HG02840 (cell line): Measurements from ENCODE around the gene CHERP.
"Not testable (repeated sequence)": the region's sequence is repeated elsewhere in the genome, so short reads cannot be mapped to it uniquely, and the experiment has no call there.

ENCODE experiments used
- ATAC-seq: cut with Tn5 transposase; IDR thresholded peaks from one replicate; pipeline ENCODE4 v1.9.1; 2021; ENCODE audit warnings: mild to moderate bottlenecking, moderate library complexity, moderate number of reproducible peaks; ENCODE audit not compliant: unreplicated experiment, low FRiP score

The CHERP gene

GRCh38 chr19:16576690-16577530 lies 34.7 kb upstream of the CHERP start:
- no peak for ATAC-seq

GRCh38 chr19:16575861-16576689 lies 33.8 kb upstream of the CHERP start:
- no peak for ATAC-seq

GRCh38 chr19:16575282-16575681 lies 33.0 kb upstream of the CHERP start:
- no peak for ATAC-seq

- ATAC-seq, result no peak
These were observed 31.7 kb upstream of the CHERP start for GRCh38 chr19:16573925-16574324.

- no peak for ATAC-seq
These were observed 31.1 kb upstream of the CHERP start for GRCh38 chr19:16573296-16573695.

GRCh38 chr19:16572332-16573211 lies 30.3 kb upstream of the CHERP start, which contains the start of gene SLC35E1:
Gene SLC35E1, minus strand, starts transcription at chr19:16572415. Its CDS starts 51 bp downstream, at chr19:16572364.
- ATAC-seq, result peak; percentile 77

GRCh38 chr19:16571822-16572331 lies 29.6 kb upstream of the CHERP start:
- peak; percentile 32 for ATAC-seq

GRCh38 chr19:16571283-16571682 lies 29.0 kb upstream of the CHERP start:
- ATAC-seq, result no peak

- no peak for ATAC-seq
These were observed 27.5 kb upstream of the CHERP start for GRCh38 chr19:16569609-16570320.

- no peak for ATAC-seq
These were observed 24.5 kb upstream of the CHERP start for GRCh38 chr19:16566702-16567101.

GRCh38 chr19:16566161-16566560 lies 23.9 kb upstream of the CHERP start:
- ATAC-seq, result no peak

- no peak for ATAC-seq
These were observed 22.6 kb upstream of the CHERP start for GRCh38 chr19:16564842-16565241.

GRCh38 chr19:16562608-16563025 lies 20.4 kb upstream of the CHERP start:
- no peak for ATAC-seq

- ATAC-seq, result no peak
These were observed 19.1 kb upstream of the CHERP start for GRCh38 chr19:16561382-16561781.

GRCh38 chr19:16559780-16560276 lies 17.6 kb upstream of the CHERP start:
- ATAC-seq, result no peak

- no peak for ATAC-seq
These were observed 12.5 kb upstream of the CHERP start for GRCh38 chr19:16554776-16555175.

- not testable (repeated sequence) for ATAC-seq
These were observed 9.7 kb upstream of the CHERP start for GRCh38 chr19:16551902-16552301.

- ATAC-seq, result no peak
These were observed 6.7 kb upstream of the CHERP start for GRCh38 chr19:16548956-16549355.

- ATAC-seq, result no peak
These were observed 2.4 kb upstream of the CHERP start for GRCh38 chr19:16544473-16545231.
